K562 (cell line): ENCODE results near the gene SAE1. TPM values are rescaled to one million over a fixed set of nuclear protein-coding genes. Genes with fewer than 3 reads are reported as not detected.

Experiments used
- BRD4 ChIP-seq: fragments of 200-600 bp; sonication (generic); IDR thresholded peaks from 2 replicates; pipeline ENCODE4 v1.6.1; 2017; ENCODE audit warnings: inconsistent platforms
- CCAR2 ChIP-seq: fragments of 200-400 bp; formaldehyde crosslinking; IDR thresholded peaks from 2 replicates; pipeline ENCODE4 v1.6.1; 2017; ENCODE audit warnings: mild to moderate bottlenecking, low read depth, low read length
- HDAC1 ChIP-seq, 2 experiments: fragments of 450-650 bp; IDR thresholded peaks; 2 replicates each; pipeline ENCODE4 v1.6.1; 2016 to 2017; ENCODE audit warnings: inconsistent platforms in 1 of 2, mild to moderate bottlenecking in 1 of 2, moderate library complexity in 1 of 2
- HNRNPL ChIP-seq: fragments of 200-400 bp; formaldehyde crosslinking; IDR thresholded peaks from 2 replicates; pipeline ENCODE4 v1.6.1; 2017; ENCODE audit warnings: low read depth, mild to moderate bottlenecking, low read length
- MNT ChIP-seq, 2 experiments: fragments of 450-650 bp; conservative IDR thresholded peaks; 2 replicates each; pipeline ENCODE4 v1.6.1; 2017; ENCODE audit warnings: mild to moderate bottlenecking in 2 of 2, moderate library complexity in 2 of 2
- PBX2 ChIP-seq, 2 experiments: IDR thresholded peaks in 1 of 2; conservative IDR thresholded peaks in 1 of 2; 2 replicates each; pipeline ENCODE4 v1.6.1; 2016; ENCODE audit warnings: low read depth in 2 of 2, mild to moderate bottlenecking in 1 of 2, missing compliant biosample characterization in 1 of 2, missing genetic modification characterization in 1 of 2, moderate library complexity in 1 of 2
- PHB ChIP-seq: fragments of 250-450 bp; sonication (Bioruptor Pico); IDR thresholded peaks from 2 replicates; pipeline ENCODE4 v1.5.0; 2021
- PREB ChIP-seq: sonication (generic); formaldehyde crosslinking; IDR thresholded peaks from 2 replicates; pipeline ENCODE4 v1.8.1; 2023; ENCODE audit warnings: mild to moderate bottlenecking, missing genetic modification reagents
- TARDBP ChIP-seq: fragments of 450-650 bp; IDR thresholded peaks from 2 replicates; pipeline ENCODE4 v1.6.1; 2016
- TEAD1 ChIP-seq, 2 experiments: fragments of 450-650 bp in 1 of 2; sonication (generic) in 1 of 2; formaldehyde crosslinking; IDR thresholded peaks; 2 replicates each; pipeline versions ENCODE4 v1.4.0 to v1.8.0; 2020 to 2022; ENCODE audit warnings: mild to moderate bottlenecking in 2 of 2, missing genetic modification reagents in 1 of 2
- TRIM25 ChIP-seq: fragments of 450-650 bp; IDR thresholded peaks from 2 replicates; pipeline ENCODE4 v1.7.0; 2016; ENCODE audit warnings: borderline replicate concordance
- ZMIZ1 ChIP-seq, 2 experiments: fragments of 150-350 bp in 1 of 2; IDR thresholded peaks; 2 replicates each; pipeline ENCODE4 v1.6.1; 2012 to 2016; ENCODE audit warnings: low read depth in 2 of 2, low read length in 2 of 2, mild to moderate bottlenecking in 1 of 2, moderate library complexity in 1 of 2
- ZNF175 ChIP-seq: fragments of 200-800 bp; sonication (Bioruptor generic); IDR thresholded peaks from 2 replicates; pipeline ENCODE4 v1.6.1; 2016; ENCODE audit warnings: low read depth, mild to moderate bottlenecking, missing genetic modification characterization, missing compliant biosample characterization
- ZNF253 ChIP-seq: fragments of 250-450 bp; sonication (Bioruptor Pico); conservative IDR thresholded peaks from 2 replicates; pipeline ENCODE4 v1.6.1; 2021; ENCODE audit warnings: mild to moderate bottlenecking
- ZNF384 ChIP-seq: IDR thresholded peaks from 2 replicates; pipeline ENCODE4 v1.6.1; 2012; ENCODE audit warnings: low read depth, low read length, improper control_type of control experiment
- ZNF444 ChIP-seq: fragments of 250-450 bp; sonication (Bioruptor Pico); IDR thresholded peaks from 2 replicates; pipeline ENCODE4 v1.4.0; 2020; ENCODE audit warnings: mild to moderate bottlenecking, moderate library complexity
- polyA plus RNA-seq, 8 experiments: library from polyadenylated mRNA; depleted of rRNA in 4 of 8; stranded (reverse) in 5 of 8; unstranded in 3 of 8; fragments of >200 nt; fragmentation: Nextera tagmentation in 2 of 8; fragmentation: Illumina TruSeq in 1 of 8; extraction: Ambion mirVana in 2 of 8; extraction: Trizol in 1 of 8; gene quantifications; 2 replicates each; pipeline versions ENCODE4 v1.2.1 to v1.2.3, GENCODE V29; 2011 to 2014; ENCODE audit warnings: inconsistent platforms in 1 of 8, missing spikeins in 1 of 8
- total RNA-seq, 7 experiments: library from RNA; depleted of rRNA in 6 of 7; stranded (reverse); fragments of >200 nt in 6 of 7; fragmentation: Illumina TruSeq in 2 of 7; extraction: Trizol in 2 of 7; gene quantifications; 2 replicates each; pipeline versions ENCODE4 v1.2.1 to v1.2.3, GENCODE V29; 2011 to 2021; ENCODE audit warnings: low replicate concordance in 1 of 7

SAE1 gene
- total and polyA plus RNA-seq, 9 of the 15 experiments (the other 6 are each of a cell fraction or from before 2014, with no cell fraction given) = 82.8 to 299 (median 217) TPM

GRCh38 chr19:47247308-47247990, 116.8 kb downstream of the SAE1 start (continued):
- TF ChIP-seq ZMIZ1 (IDR thresholded peaks at IDR 0.05; ENCODE audit: low read depth in 2 of 2, low read length in 2 of 2) = no peak
- no peak for TF ChIP-seq ZNF253 (CRISPR knock-in tag)
- 0 out of 2 replicates have a peak, but pooled peaks have one; percentile 60 for TF ChIP-seq PHB
- TF ChIP-seq CCAR2 = no peak
- peak; percentile 60 to 69 for TF ChIP-seq MNT (conservative IDR thresholded peaks at IDR 0.05)
- TF ChIP-seq TEAD1 (CRISPR knock-in tag; IDR thresholded peaks at IDR 0.05) = peak; percentile 18 to 63; a peak in 1 of 4 replicates
- no peak for TF ChIP-seq TRIM25
- TF ChIP-seq HDAC1 (IDR thresholded peaks at IDR 0.05) = peak in 1 of 2 experiments; percentile 54; a peak in 3 of 4 replicates
- TF ChIP-seq ZNF384 = no peak
- no peak for TF ChIP-seq TARDBP
- TF ChIP-seq PREB = no peak
- TF ChIP-seq HNRNPL = no peak
- 0 out of 2 replicates have a peak, but pooled peaks have one; percentile 38 for TF ChIP-seq BRD4
- no peak for TF ChIP-seq PBX2 (CRISPR knock-in tag; IDR thresholded peaks at IDR 0.05; ENCODE audit: low read depth)
- no peak; the same call in 1 of the 2 replicates for TF ChIP-seq PBX2 (tag; conservative IDR thresholded peaks at IDR 0.05; ENCODE audit: low read depth)
- TF ChIP-seq ZNF444 (CRISPR knock-in tag) = no peak
- no peak for TF ChIP-seq ZNF175 (CRISPR knock-in tag)
